ENCODE data around the gene PTPRM.

DNA sequence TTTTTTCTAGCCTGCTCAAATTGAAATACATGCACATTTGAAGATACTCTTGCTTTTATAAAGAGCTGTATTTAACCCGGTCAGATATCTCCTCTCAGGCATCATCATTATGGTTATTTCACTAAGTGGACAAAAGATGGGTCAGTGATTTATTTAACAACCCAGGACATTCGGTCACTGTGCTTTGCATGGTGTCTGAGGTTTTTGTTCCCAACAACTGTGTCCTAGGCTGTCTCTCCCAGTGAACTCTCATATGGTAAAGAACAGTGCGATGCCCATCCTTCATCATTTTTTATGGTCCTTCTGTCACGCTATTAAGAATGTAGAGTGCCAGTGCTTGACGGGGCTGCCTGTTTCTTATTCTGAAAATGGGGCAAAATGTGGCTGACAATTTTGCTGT lies 372.4 kb downstream of the PTPRM start:
- TF ChIP-seq, protein P1, sequence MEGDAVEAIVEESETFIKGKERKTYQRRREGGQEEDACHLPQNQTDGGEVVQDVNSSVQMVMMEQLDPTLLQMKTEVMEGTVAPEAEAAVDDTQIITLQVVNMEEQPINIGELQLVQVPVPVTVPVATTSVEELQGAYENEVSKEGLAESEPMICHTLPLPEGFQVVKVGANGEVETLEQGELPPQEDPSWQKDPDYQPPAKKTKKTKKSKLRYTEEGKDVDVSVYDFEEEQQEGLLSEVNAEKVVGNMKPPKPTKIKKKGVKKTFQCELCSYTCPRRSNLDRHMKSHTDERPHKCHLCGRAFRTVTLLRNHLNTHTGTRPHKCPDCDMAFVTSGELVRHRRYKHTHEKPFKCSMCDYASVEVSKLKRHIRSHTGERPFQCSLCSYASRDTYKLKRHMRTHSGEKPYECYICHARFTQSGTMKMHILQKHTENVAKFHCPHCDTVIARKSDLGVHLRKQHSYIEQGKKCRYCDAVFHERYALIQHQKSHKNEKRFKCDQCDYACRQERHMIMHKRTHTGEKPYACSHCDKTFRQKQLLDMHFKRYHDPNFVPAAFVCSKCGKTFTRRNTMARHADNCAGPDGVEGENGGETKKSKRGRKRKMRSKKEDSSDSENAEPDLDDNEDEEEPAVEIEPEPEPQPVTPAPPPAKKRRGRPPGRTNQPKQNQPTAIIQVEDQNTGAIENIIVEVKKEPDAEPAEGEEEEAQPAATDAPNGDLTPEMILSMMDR (conservative IDR thresholded peaks at IDR 0.05; ENCODE audit: low read length), result no peak
- no peak for TF ChIP-seq EZH2phosphoT487 (IDR thresholded peaks at IDR 0.05; ENCODE audit: borderline replicate concordance)

All from Loucy (cell line).